Kidney epithelial cell (primary cell): Measurements from ENCODE around the gene CELF2. TPM values are rescaled to one million over a fixed set of nuclear protein-coding genes. Genes with fewer than 3 reads are reported as not detected.

ENCODE experiments used
- DNase-seq: peaks from one replicate; pipeline ENCODE4 v3.0.0-alpha.2; 2010; ENCODE audit warnings: low read depth
- H3K27me3 ChIP-seq: 2 replicates; pipeline ENCODE4 v1.6.0; 2011; ENCODE audit warnings: low read length; ENCODE audit not compliant: control insufficient read depth, insufficient read depth
- H3K36me3 ChIP-seq: 2 replicates; pipeline ENCODE4 v1.5.1; 2011; ENCODE audit warnings: low read length; ENCODE audit not compliant: control insufficient read depth, insufficient read depth
- H3K4me3 ChIP-seq: 2 replicates; pipeline ENCODE4 v1.5.1; 2011; ENCODE audit warnings: low read depth, mild to moderate bottlenecking, control low read depth, low read length
- CTCF ChIP-seq: IDR thresholded peaks from 2 replicates; pipeline ENCODE4 v1.5.1; 2011; ENCODE audit warnings: mild to moderate bottlenecking, moderate library complexity, low read length, control low read depth, inconsistent platforms; ENCODE audit not compliant: insufficient read depth, poor library complexity, severe bottlenecking
- total RNA-seq: library from RNA; depleted of rRNA; stranded (reverse); fragments of >200 nt; gene quantifications from 2 replicates; pipeline ENCODE4 v1.2.3, GENCODE V29; 2015

Gene CELF2
- total RNA-seq, 1 donor from 2014 or later: 15.2 TPM

- DNase-seq: no peak
- Histone ChIP-seq H3K4me3 (no peak overlapping the region), H3K27me3 (no peaks in the 10 kb centered on the region), H3K36me3 (no peaks in the 10 kb centered on the region)
- TF ChIP-seq CTCF: no peak
These were observed 2.9 kb downstream of the CELF2 start for GRCh38 chr10:11020548-11020942.

- Histone ChIP-seq H3K4me3 (no peak overlapping the region), H3K36me3 (no peaks in the 10 kb centered on the region), H3K27me3 (no peaks in the 10 kb centered on the region)
- no peak for TF ChIP-seq CTCF
- no peak for DNase-seq
These were observed 4.5 kb downstream of the CELF2 start for GRCh38 chr10:11022213-11022612.

- DNase-seq: no peak
- no peaks in the 10 kb centered on the region for H3K27me3 ChIP-seq
- no peaks in the 10 kb centered on the region for H3K36me3 ChIP-seq
- no peak overlapping the region for H3K4me3 ChIP-seq
- TF ChIP-seq CTCF: no peak
These were observed 5.6 kb downstream of the CELF2 start for GRCh38 chr10:11023009-11023953.

- Histone ChIP-seq H3K36me3 (no peaks in the 10 kb centered on the region), H3K4me3 (no peak overlapping the region), H3K27me3 (no peaks in the 10 kb centered on the region)
- no peak for TF ChIP-seq CTCF
- no peak for DNase-seq
These were observed 6.9 kb downstream of the CELF2 start for GRCh38 chr10:11024596-11024995.

- no peaks in the 10 kb centered on the region for H3K27me3 ChIP-seq
- no peak for DNase-seq
- no peak for TF ChIP-seq CTCF
- H3K4me3 ChIP-seq: no peak overlapping the region
- no peaks in the 10 kb centered on the region for H3K36me3 ChIP-seq
These were observed 8.3 kb downstream of the CELF2 start for GRCh38 chr10:11025978-11026377.
